Measurements from ENCODE around the gene KAZN.

Gene KAZN

GRCh38 chr1:14647777-14648176, 49.3 kb downstream of the KAZN start:
- no peak for DNase-seq (ENCODE audit: low spot score)

DNA sequence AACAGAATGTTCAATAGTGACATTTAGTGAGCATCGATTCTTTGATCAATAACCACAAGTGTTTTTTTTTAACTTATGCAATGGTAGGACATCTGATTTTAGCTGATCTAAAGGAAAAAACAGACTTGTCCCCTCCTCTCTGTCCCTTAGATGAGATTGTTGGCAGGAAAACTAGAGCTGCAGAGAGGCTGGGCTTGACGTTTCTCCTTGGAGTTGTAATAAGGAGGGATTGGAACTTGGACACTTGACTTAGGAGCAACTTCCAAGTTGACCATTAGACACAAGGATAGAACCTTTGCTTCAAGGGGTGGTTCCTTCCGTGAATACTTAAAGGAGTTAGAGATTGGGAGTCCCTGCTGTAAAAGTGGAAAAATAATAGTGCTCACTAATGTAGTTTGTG, 49.9 kb downstream of the KAZN start:
- no peak for DNase-seq (ENCODE audit: low spot score)

DNA sequence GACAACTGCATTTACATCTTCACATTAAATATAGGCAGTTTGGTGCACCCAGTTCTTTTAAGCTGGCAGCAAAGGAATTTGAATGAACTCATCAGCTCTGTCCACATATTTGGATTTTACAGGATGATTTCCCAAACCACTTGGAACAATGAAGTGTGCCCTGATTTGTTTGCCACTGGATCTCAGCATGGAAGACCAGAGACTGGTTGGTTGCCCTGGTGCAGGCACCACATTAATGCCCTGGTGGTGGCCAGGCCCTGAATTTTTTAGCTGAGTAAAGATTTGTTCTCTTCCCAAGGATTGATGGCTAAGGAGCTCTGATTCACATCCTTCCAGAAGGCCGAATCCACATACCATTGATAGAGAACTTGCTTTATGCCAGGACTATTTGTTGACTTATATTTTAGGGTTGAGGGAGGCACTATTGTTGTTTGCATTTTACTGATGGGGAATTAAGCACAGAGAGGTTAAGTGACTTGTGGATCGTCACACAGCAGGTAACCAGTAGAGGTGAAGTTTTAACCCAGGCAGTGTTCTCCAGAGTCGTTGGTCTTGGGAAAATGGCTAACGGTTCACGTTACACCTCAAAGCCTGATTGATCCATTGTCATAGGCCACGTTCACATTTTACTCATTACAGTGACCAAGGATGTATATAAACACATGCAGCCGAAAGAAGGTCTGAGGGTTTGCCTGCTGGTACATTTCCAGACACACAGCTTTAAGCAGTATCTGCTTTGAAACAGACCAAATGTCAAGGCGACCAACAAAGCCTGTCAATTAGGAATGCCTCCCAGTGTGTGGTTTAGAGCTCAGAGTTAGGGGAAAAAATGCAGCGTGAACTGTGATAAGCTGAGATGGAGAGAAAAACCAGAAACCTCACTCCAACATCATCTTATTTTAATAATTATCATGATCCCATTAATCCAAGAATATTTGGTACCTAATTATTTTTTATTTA, 50.7 kb downstream of the KAZN start:
- no peak for DNase-seq (ENCODE audit: low spot score)

DNA sequence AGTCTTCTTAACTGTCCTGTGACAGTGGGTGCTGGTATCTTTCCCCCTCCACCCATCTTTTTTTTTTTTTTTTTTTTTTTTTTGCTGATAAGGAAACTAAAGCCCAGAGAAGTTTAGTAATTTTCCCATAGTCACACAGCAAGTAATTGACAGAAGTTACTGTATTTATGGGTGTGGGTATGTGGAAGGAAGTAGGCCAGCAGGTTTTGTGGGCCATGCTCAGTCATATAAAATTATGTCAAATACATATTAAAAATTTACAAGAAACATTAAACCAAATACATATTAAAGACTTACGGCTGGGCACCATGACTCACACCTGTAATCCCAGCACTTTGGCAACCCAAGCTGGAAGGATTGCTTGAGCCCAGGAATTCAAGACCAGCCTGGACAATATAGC, 51.5 kb downstream of the KAZN start:
- DNase-seq (ENCODE audit: low spot score): no peak

DNA sequence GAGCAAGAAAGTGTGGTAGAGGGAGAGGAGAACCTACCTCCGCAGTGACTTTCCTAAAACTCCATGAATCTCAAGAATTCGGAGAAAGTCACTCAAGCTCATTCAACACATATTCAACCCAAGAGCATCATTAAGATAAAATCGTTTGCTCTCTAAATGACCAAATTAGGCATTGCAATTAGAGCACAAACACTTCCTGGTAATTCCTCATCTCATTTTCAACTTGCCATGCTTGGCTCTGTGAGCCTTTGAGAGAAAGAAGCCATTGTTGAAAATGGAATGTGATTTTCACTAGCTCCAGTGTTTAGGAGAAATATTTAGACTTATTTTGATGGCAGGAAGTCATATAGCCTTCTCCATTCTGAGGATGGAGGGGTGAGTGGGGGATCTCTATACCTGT, 52.5 kb downstream of the KAZN start:
- DNase-seq (ENCODE audit: low spot score): no peak

DNA sequence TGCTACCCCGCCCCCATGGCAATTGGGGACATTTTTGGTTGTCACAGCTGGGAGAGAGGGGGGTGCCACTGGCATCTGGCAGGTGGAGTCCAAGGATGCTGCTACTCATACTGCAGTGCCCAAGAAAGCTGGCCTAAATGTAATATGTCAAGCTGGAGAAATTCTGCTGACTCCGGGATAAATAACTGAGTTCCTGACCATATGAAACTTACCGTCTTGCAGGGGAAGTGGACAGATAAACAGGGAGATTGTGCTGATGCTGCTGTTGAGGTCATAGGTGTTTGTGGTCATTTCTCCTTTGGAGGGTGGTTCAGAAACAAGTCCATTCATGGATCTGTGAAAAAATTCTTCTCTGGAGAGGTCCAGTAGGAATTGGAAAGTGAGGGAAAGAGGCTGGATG, 54.4 kb downstream of the KAZN start:
- DNase-seq (ENCODE audit: low spot score): no peak

- DNase-seq (ENCODE audit: low spot score): no peak
Measured at GRCh38 chr1:14653461-14653960, 55.0 kb downstream of the KAZN start.

DNA sequence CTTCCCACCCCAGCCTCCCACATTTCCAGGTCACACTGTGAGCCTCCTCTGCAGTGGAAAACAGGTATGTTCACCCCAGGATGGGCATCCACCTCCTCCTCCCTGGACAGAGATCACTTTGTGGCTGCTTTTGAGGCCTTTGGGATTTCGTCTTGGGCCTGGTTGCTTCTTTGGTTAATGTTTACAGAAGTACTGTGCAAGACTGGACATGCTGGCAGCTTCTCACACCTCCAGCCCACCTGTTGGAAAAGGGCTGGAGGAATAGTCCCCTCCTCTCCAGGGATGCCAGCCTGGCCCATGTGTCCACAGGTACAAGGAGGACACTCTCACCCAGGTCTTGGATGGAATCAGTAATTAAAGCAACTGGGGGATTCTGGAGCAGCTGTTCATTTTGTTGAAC, 56.1 kb downstream of the KAZN start:
- DNase-seq (ENCODE audit: low spot score): no peak

DNA sequence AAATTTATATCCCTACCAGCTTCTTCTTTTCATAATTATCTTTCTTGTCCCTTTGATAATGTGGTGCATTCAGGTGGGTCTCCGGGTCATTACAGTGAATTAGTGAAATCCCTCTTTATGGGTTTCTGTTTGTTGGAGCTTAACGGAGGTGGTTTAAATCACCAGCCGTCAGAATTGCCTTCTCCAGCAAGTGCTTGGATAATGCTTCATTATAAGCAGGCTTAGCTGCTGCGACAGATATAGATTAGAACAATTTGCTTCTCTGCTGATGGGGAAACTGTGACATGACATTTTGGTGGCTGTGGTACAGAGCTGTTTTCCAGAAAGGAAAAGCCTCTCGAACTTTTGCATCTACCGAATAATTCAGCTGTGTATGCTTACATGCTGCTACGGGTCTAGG, 56.9 kb downstream of the KAZN start:
- DNase-seq (ENCODE audit: low spot score): peak; percentile 26

GRCh38 chr1:14656384-14656937, 58.0 kb downstream of the KAZN start:
- no peak for DNase-seq (ENCODE audit: low spot score)

GRCh38 chr1:14658642-14659041, 60.2 kb downstream of the KAZN start:
- no peak for DNase-seq (ENCODE audit: low spot score)

GRCh38 chr1:14659913-14660312, 61.4 kb downstream of the KAZN start:
- no peak for DNase-seq (ENCODE audit: low spot score)

DNA sequence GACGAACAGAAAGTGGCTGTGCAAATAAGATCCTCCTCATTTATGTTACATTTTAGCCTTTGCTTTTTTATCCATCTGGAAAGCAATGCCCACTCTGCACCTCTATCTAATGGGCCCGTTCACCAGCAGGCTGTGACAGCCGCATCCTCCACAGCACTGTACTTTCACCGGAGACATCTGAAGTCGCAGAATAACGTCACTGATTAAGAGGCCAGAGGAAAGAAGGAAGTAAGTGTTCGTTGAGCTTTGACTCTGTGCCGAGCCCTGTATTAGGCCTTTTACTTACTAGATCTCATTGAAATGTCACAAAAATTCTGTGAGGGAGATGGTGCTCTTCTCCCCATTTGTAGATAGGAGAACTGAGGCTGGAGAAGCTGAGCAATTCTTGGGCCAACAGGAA, 62.3 kb downstream of the KAZN start:
- DNase-seq (ENCODE audit: low spot score): no peak

DNA sequence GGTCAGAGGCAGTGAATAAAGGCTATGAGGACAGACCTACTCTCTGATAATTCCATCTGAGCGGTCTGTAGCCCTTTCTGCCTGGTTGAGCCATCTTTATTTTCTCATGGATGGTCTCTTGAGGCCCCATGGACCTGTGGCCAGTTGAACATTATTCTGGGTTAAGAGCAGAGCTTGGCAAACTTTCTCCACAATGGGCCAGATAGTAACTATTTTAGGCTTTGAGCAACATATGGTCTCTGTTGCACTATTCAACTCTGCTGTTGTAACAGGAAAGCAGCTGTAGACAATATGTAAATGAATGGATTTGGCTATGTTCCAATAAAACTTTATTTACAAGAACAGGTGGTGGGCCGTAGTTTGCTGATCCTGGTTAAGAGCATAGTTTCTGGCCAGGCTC, 62.7 kb downstream of the KAZN start:
- no peak for DNase-seq (ENCODE audit: low spot score)

GRCh38 chr1:14662116-14662515, 63.6 kb downstream of the KAZN start:
- DNase-seq (ENCODE audit: low spot score): no peak

- no peak for DNase-seq (ENCODE audit: low spot score)
Measured at GRCh38 chr1:14663773-14664172, 65.3 kb downstream of the KAZN start.

- DNase-seq (ENCODE audit: low spot score): no peak
Measured at GRCh38 chr1:14666373-14666772, 67.9 kb downstream of the KAZN start.

DNA sequence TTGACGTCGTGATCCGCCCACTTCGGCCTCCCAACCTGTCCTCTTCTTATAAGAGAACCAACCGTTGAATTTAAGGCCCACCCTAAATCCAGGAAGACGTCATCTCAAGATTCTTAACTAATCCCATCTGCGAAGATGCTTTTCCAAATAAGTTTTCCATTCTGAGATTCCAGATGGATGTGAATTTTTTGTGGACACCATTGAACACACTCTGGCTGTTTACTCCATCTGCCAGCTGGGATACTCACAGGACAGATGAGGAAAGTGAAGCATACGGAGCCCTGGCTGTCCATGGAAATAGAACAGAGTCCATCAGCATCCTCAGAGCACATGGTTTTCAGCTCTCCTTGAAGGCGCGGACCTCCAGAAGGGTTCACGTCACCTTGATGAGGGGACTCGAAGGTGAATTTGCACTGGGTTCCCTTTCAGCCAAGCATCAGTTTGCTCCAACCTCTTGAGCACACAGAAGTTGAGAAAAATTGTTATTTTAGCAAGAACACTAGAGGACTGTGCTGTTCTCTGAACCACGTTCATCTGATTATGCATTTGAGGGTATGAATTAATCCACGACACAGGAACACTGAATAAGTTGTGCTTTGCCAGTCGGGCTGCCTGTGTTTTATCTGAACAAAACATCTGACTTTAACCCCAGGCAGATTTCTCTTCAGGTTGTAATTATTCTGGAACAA, 68.6 kb downstream of the KAZN start:
- DNase-seq (ENCODE audit: low spot score): no peak

GRCh38 chr1:14667651-14667984, 69.1 kb downstream of the KAZN start:
- no peak for DNase-seq (ENCODE audit: low spot score)

DNA sequence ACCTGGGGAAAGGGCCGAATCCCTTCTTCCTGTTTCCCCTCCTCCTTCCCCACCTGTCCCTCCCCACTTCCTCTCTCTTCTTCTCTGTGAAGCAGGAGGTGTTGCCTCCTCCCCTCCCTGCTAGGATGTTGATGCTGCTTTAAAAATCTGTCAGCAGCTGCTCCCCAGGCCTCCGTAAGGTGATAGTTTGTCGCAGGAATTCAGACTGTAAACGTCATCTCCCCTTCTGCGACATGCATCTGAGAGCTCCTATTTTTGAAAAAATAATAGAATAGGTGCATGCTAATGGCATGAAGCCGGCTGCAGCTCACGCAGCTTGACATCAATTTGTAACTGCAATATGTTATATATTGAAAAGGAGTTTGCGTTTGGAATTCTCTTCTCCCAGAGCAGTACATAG, 70.1 kb downstream of the KAZN start:
- DNase-seq (ENCODE audit: low spot score): no peak

DNA sequence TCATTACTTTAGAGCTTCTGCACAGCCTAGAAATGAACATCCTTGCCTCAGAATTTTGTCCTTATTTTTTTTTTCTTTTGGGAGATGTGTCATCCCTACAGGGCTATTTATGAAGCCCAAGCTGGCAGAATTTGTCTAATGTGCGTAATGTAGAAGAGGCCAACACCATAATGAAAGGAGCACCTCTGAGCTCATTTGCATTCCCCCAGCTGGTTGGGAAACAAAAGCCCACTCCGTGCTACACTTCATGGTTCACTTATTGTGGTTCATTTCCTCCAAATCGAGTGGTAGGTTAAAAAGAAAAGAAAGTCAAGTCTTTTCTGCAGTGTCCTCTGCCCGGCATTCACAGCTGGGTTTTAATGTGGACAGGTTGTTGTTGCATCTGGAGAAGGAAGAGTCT, 73.5 kb downstream of the KAZN start:
- no peak for DNase-seq (ENCODE audit: low spot score)

GRCh38 chr1:14674030-14674429, 75.5 kb downstream of the KAZN start:
- DNase-seq (ENCODE audit: low spot score): no peak

DNA sequence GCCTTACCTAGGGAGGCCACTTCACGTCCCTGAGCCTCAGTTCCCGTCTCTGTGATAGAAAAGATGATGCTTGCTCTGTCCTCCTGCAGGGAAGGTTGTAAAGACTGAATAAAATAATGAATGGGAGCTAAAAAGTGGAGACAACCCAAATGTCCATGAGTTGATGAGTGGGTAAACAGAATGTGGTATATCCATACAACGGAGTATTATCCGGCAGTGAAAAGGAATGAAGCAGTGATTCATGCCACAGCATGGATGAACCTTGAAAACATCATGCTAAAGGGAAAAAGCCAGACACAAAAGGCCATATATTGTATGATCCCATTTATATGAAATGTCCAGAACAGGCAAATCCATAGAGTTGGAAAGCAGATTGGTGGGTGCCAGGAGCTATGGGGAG, 77.9 kb downstream of the KAZN start:
- DNase-seq (ENCODE audit: low spot score): no peak
